HepG2 (cell line): ENCODE results near the gene ABHD1. TPM values are rescaled to one million over a fixed set of nuclear protein-coding genes. Genes with fewer than 3 reads are reported as not detected.

Experiments used
- GFI1 ChIP-seq: sonication (generic); formaldehyde crosslinking; IDR thresholded peaks from 2 replicates; pipeline ENCODE4 v1.5.0; 2020; ENCODE audit warnings: missing genetic modification reagents, mild to moderate bottlenecking, borderline replicate concordance
- MXD4 ChIP-seq: IDR thresholded peaks from 2 replicates; pipeline ENCODE4 v1.6.1; 2016; ENCODE audit warnings: mild to moderate bottlenecking, missing biosample characterization, missing genetic modification reagents
- ZNF761 ChIP-seq: sonication (generic); formaldehyde crosslinking; conservative IDR thresholded peaks from 2 replicates; pipeline ENCODE4 v1.4.0; 2020; ENCODE audit warnings: mild to moderate bottlenecking, missing genetic modification reagents
- polyA plus RNA-seq, 8 experiments: library from polyadenylated mRNA; depleted of rRNA in 3 of 8; stranded (reverse) in 7 of 8; unstranded in 1 of 8; fragments of >200 nt; fragmentation: Illumina TruSeq in 4 of 8; extraction: Trizol in 4 of 8; gene quantifications; 2 replicates each; pipeline versions ENCODE4 v1.2.1 to v1.2.3, GENCODE V29; 2011 to 2016; ENCODE audit warnings: low read depth in 4 of 8, missing spikeins in 1 of 8, mixed read lengths in 1 of 8; ENCODE audit not compliant: insufficient read depth in 1 of 8
- total RNA-seq, 5 experiments: library from RNA; depleted of rRNA; stranded (reverse); fragments of >200 nt; fragmentation: Illumina TruSeq; extraction: Trizol; gene quantifications; 2 replicates each; pipeline ENCODE4 v1.2.3, GENCODE V29; 2016; ENCODE audit warnings: low read depth in 1 of 5
- TF ChIP-seq, protein P1 (sequence below): sonication (generic); formaldehyde crosslinking; IDR thresholded peaks from 2 replicates; pipeline ENCODE4 v1.5.1; 2020; ENCODE audit warnings: mild to moderate bottlenecking, missing genetic modification reagents
- TF ChIP-seq, protein P2 (sequence below): sonication (generic); formaldehyde crosslinking; IDR thresholded peaks from 2 replicates; pipeline ENCODE4 v1.4.0; 2020; ENCODE audit warnings: low read depth, mild to moderate bottlenecking, missing genetic modification reagents
- TF ChIP-seq, protein P3 (sequence below): sonication (generic); formaldehyde crosslinking; IDR thresholded peaks from 2 replicates; pipeline ENCODE4 v1.4.0; 2020; ENCODE audit warnings: missing genetic modification reagents, mild to moderate bottlenecking, borderline replicate concordance

Gene ABHD1
- total and polyA plus RNA-seq, 2 of the 13 experiments (the other 11 are each of a cell fraction or from before 2014, with no cell fraction given), result 0.04 to 0.81 TPM

DNA sequence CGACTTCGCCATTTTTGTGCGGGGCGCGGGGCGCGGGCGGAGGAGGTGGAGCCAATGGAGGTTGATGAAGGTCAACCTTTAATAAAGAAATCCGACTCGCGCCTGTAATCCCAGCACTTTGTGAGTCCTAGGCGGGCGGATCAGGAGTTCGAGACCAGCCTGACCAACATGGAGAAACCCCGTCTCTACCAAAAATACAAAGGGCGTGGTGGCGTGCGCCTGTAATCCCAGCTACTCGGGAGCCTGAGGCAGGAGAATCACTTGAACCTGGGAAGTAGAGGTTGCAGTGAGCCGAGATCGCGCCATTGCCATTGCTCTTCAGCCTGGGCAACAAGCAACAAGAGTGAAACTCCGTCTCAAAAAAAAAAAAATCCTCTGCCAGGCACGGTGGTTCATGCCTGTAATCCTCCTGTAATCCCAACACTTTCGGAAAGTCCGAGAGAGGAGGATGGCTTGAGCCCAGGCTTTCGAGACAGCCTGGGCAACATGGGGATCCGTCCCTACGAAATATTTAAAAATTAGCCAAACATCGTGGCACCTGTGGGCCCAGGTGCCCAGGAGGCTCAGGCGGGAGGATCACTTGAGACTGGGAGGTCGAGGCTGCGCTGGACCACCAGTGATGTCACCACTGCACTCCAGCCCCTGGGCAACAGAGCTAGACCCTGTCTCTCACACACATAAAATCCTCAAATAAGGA, 11.3 kb downstream of the ABHD1 start (continued):
- TF ChIP-seq, protein P1, sequence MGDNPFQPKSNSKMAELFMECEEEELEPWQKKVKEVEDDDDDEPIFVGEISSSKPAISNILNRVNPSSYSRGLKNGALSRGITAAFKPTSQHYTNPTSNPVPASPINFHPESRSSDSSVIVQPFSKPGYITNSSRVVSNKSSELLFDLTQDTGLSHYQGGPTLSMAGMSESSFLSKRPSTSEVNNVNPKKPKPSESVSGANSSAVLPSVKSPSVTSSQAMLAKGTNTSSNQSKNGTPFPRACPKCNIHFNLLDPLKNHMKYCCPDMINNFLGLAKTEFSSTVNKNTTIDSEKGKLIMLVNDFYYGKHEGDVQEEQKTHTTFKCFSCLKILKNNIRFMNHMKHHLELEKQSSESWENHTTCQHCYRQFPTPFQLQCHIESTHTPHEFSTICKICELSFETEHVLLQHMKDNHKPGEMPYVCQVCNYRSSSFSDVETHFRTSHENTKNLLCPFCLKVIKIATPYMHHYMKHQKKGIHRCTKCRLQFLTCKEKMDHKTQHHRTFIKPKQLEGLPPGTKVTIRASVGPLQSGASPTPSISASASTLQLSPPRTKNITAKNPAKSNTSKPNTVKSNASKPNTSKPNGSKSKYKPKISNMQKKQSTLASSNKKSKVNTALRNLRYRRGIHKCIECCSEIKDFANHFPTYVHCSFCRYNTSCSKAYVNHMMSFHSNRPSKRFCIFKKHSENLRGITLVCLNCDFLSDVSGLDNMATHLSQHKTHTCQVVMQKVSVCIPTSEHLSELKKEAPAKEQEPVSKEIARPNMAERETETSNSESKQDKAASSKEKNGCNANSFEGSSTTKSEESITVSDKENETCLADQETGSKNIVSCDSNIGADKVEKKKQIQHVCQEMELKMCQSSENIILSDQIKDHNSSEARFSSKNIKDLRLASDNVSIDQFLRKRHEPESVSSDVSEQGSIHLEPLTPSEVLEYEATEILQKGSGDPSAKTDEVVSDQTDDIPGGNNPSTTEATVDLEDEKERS, result 0 out of 2 replicates have a peak, but pooled peaks have one; percentile 11
- no peak for TF ChIP-seq GFI1 (CRISPR knock-in tag)
- peak; percentile 44; the same call in 1 of the 2 replicates for TF ChIP-seq ZNF761 (CRISPR knock-in tag)
- TF ChIP-seq MXD4 (CRISPR knock-in tag), result no peak
- TF ChIP-seq, protein P2, sequence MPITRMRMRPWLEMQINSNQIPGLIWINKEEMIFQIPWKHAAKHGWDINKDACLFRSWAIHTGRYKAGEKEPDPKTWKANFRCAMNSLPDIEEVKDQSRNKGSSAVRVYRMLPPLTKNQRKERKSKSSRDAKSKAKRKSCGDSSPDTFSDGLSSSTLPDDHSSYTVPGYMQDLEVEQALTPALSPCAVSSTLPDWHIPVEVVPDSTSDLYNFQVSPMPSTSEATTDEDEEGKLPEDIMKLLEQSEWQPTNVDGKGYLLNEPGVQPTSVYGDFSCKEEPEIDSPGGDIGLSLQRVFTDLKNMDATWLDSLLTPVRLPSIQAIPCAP (CRISPR knock-in tag), result no peak
- TF ChIP-seq, protein P3, sequence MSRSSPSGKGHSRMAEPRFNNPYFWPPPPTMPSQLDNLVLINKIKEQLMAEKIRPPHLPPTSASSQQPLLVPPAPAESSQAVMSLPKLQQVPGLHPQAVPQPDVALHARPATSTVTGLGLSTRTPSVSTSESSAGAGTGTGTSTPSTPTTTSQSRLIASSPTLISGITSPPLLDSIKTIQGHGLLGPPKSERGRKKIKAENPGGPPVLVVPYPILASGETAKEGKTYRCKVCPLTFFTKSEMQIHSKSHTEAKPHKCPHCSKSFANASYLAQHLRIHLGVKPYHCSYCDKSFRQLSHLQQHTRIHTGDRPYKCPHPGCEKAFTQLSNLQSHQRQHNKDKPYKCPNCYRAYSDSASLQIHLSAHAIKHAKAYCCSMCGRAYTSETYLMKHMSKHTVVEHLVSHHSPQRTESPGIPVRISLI (CRISPR knock-in tag), result peak; percentile 51; the same call in 1 of the 2 replicates
